Measurements from ENCODE around the gene FLYWCH2.

The FLYWCH2 gene

GRCh38 chr16:2884041-2884451 lies 1.0 kb downstream of the FLYWCH2 start:
- DNase-seq: no peak

DNA sequence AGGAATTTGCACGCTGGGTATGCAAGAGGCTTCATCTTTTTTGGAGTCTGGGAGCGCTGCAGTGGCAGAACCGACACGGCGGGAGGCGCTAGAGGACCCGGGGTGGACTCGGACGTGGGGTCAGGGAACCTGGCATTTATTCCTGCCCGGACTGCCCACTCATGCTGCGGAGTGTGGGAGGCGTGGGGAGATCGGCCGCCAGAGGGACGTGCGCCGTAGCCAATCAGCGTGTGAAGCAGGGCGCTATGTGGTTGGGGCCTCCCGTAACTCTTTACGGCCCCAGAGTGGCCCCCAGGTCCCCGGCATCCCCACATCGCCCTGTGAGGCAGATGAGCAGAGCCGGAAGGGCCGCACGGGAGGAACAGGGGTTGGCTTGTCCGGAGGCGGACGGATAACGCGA lies 11.2 kb downstream of the FLYWCH2 start:
- no peak for DNase-seq

DNA sequence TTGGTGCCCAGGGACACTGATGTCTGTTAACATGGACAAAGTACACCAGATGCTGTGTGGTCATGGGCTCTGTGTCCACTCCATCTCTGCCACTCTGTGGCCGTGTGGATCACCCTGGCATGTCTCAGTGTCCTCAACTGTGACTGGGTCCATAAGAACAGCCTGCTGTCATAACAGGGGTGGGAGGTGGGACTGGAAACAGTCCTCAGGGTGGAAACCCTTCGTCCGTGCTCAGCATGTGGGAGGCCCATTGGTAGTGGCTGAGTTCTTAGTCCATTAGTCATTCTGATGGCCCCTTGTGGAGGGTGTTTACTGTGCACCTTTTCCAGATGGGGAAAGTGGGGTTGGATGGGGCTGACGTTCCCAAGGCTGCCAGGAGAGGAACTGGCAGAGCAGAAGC lies 12.8 kb downstream of the FLYWCH2 start:
- no peak for DNase-seq

GRCh38 chr16:2896480-2897010 lies 13.5 kb downstream of the FLYWCH2 start:
- DNase-seq: no peak

- DNase-seq: peak in 1 of 2 donors; percentile 67
These were observed 14.1 kb downstream of the FLYWCH2 start for GRCh38 chr16:2897110-2897509.

DNA sequence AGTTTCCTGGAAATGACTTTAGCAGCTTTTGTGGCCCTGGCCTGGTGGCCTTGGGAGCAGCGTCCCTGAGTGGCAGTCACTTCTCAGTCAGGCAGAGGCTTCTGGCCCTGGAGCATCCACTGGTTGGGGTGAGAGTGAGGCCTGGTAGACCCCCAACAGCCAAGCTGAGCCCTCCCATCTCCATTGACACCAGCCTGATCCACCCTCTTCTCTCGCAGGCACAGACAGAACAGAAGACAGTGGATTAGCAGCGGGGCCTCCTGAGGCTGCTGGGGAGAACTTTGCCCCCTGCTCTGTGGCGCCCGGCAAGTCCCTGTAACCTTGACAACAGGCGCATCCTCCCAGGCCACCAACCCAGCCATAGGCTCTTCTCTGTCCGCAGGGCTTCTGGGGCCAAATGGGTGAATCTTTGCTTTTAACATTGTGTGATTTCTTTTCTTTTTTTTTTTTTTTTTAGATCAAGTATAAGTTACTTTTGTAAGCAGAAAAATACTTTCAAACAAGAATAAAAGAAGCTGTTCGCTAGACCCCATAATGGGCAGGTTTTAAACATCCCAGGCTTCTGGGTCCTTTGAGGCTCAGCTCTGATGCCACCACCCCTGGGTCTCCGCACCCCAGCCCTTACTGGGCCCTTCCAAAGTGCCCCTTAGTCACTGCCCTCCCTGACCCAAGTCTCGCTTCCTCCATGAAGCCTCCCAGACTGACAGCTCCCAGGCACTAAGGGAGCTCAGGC lies 16.0 kb downstream of the FLYWCH2 start:
- DNase-seq: no peak

DNA sequence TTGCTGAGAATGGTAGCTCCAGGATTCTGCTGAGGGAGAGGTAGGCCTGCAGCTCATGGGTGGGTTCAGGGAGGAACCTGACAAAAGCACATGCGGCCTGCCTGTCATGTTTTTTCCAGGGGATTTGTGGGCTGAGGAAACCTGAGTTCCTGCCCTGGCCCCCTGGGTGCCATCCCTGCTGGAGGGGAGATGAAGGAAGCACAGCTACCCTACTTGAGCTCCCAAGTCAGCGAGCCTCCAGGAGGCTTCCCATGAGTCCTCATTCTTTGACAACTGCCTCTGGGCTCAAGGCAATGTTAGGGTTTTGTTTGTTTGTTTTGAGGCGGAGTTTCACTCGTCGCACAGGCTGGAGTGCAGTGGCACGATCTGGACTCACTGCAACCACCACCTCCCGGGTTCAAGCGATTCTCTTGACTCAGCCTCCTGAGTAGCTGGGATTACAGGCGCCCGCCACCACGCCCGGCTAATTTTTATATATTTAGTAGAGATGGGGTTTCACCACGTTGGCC lies 16.6 kb downstream of the FLYWCH2 start:
- DNase-seq: no peak

DNA sequence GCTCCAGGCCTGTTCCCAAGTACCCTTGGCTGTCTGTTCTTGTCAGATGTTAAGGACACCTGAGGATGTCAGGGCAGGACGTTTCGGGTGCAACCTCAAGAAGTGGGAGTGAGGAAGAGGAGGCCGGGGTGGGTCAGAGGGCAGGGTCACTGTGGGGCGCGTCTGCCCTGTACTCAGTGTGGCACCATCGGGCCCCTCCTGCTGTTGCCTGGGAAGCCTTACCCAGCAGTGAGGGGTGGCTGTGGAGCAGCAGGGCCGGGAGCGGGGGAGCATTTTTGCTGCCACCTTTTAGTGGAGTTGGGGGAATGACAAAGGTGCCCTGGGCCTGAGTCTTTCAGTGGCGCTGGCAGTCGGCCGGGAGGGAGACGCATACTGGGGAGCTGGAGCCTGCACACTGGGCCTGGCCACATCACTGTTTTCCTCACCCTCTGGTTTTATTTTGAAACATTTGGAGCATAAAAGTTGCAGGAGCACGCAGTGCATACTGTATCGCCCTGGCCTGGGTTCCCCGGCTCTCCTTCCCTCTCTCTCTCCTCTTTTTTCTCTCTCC lies 17.6 kb downstream of the FLYWCH2 start:
- no peak for DNase-seq

DNA sequence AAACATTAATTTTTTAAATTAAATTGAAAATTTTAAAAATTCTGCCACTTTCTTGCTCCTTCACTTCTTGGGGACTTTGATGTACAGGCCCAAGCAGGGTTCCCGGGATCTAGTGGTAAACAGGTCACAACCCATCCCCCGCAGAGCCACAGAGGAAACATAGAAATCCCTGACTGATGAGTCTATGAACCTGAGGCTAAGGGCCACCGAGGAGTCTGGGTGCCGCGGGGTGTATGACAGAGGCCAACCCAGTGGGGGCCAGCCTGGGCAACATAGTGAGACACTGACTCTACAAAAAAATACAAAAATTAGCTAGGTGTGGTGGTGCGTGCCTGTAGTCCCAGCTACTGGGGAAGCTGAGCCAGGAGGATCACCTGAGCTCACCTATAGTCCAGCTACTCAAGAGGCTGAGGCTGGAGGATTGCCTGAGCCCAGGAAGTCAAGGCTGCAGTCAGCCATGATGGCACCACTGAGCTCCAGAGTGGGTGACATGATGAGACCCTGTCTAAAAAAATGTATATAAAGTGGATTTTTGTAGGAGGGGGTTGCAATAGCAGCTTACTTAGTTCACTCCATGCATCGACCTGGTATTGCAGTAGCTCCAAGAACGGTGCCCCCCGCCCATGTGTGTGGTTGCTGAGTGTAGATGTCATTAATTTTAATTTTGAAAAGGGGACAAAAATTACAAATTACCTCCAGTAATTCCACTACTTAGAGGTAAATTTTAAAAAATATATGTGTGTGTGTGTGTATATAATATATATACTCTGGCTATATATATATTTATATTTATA lies 19.5 kb downstream of the FLYWCH2 start:
- DNase-seq: no peak

DNA sequence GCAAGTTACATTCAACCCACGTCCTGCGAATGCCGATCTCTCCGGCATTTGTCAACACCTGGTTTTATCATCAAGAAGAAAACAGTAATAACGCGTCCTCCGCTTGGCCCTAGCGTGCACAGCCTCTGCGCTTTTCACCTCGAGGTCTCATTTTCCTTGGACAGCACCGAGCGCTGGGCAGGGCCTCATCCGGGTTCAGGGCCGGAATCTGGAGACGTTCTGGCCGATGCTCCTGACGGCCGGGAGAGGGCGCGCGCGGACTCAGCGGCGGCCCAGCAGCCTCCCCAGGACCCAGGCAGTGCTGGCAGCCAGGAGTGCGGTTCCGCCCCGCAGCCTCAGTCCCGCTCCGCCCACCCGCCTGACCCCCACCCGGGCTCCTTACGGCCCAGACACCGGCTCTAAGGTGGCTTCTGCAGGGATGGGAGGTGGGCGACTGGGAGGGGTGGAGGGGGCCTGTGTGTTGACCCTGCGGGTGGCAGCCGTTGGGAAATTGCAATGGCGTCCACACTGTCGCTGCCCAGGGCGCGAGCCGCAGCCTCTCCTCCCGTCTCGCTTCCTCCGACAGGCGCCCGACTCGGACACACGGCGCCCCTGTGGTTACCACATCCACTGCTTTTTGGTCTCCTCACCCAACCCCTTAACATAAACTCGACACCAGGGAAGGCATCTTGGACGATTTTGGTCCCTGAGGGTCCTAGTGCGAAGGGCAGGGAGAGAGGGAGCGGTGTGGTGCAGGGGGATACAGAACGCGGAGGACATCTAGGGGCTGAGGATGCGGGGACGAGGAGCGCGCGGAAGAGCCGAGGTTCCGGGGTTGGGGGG lies 21.3 kb downstream of the FLYWCH2 start:
- peak; percentile 81 to 82 for DNase-seq

GRCh38 chr16:2904922-2905240 lies 21.9 kb downstream of the FLYWCH2 start:
- DNase-seq: no peak

GRCh38 chr16:2905241-2905987 lies 22.4 kb downstream of the FLYWCH2 start:
- DNase-seq: peak; percentile 95 to 96

DNA sequence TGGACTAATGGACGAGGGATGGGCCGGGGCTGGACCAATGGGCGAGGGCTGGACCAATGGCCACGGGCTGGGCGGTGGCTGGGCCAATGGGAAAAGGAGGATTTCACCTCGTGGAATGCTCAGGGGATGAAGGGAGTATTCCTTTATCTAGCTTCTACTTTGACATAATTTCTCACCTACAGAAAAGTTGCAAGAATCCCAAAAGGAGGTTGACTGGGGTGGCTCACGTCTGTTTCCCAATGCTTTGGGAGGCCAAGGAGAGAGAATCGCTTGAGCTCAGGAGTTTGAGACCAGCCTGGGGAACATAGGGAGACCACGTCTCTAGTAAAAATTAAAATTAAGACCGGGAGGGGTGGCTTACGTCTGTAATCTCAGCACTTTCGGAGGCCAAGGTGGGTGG lies 23.0 kb downstream of the FLYWCH2 start:
- DNase-seq: no peak

DNA sequence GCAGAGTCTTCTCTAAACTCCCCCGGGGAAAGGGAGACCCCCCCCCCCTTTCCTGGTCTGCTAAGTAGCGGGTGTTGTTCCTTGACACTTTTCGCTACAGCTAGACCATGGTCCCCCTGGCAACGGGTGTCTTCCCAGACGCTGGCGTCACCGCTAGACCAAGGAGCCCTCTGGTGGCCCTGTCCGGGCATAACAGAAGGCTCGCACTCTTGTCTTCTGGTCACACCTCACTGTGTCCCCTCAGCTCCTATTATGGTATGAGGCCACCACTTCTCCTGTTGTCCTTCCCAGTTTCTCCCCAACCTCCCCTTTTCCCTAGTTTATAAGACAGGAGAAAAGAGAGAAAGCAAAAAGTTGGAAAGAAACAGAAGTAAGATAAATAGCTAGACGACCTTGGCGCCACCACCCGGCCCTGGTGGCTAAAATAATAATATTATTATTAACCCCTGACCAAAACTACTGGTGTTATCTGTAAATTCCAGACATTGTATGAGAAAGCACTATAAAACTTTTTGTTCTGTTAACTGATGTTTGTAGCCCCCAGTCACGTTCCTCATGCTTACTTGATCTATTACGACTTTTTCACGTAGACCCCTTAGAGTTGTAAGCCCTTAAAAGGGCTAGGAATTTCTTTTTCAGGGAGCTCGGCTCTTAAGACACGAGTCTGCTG lies 24.2 kb downstream of the FLYWCH2 start:
- DNase-seq: peak; percentile 72 to 80

DNA sequence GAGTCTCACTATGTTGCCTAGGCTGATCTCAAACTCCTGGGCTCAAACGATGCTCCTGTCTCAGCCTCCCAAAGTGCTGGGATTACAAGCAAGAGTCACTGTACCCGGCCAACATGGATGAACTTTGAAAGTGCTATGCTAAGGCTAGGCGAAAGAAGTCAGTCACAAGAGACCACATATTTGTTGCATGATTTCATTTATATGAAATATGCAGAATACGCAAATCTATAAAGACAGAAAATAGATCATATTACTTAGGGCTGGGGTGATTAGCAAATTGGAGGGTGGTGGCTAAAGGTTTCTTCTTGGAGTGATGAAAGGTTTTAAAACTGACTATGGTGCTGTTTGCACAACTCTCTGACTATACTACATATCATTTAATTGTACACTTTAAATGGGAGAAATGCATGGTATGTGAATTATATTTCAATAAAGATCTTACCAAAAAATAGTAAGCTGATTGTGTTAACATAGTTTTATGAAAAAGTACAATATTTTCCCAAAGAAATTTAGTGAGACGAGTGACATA lies 27.5 kb downstream of the FLYWCH2 start:
- DNase-seq: no peak

- DNase-seq: peak; percentile 98
These were observed 28.8 kb downstream of the FLYWCH2 start, which contains the start of gene FLYWCH1 for GRCh38 chr16:2911638-2912329. FLYWCH1 (plus strand) TSS chr16:2911931; CDS start chr16:2929686, 17,755 bp downstream.

GRCh38 chr16:2912330-2913199 lies 29.6 kb downstream of the FLYWCH2 start:
- peak in 1 of 2 donors; percentile 31 for DNase-seq

DNA sequence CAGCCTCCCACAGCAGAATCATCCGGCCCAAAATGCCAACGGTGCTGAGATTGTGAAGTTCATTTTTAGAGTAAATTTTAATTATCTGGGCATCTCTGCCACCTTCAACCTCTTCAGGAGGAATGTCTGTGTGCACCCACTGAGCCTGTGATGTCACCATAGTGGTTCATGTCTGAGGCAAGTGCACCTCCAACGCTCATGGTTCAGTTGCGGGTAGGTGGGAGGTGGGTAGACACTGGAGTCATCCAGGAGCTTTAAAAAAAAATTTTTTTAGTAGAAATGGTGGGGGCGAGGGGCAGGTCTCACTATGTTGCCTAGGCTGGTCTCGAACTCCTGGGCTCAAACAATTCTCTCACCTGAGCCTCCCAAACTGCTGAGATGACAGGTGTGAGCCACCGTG lies 30.6 kb downstream of the FLYWCH2 start:
- no peak for DNase-seq

- DNase-seq: no peak
These were observed 31.2 kb downstream of the FLYWCH2 start for GRCh38 chr16:2914233-2914632.

All from CD4-positive, alpha-beta T cell treated with Interleukin-4 for 1 hour (primary cell).